Measurements from ENCODE around the gene POU2F2. TPM values are rescaled to one million over a fixed set of nuclear protein-coding genes. Genes with fewer than 3 reads are reported as not detected.

The POU2F2 gene
- total RNA-seq, 1 experiment from 2014 or later, result 61.9 TPM

GRCh38 chr19:42125536-42125935 lies 6.7 kb downstream of the POU2F2 start:
- DNase-seq, result no peak
- H3K4me2 ChIP-seq (ENCODE audit: low read depth, low read length, poor library complexity, severe bottlenecking), result no peak overlapping the region
- no peak overlapping the region for H2AFZ ChIP-seq (ENCODE audit: low read length)

DNA sequence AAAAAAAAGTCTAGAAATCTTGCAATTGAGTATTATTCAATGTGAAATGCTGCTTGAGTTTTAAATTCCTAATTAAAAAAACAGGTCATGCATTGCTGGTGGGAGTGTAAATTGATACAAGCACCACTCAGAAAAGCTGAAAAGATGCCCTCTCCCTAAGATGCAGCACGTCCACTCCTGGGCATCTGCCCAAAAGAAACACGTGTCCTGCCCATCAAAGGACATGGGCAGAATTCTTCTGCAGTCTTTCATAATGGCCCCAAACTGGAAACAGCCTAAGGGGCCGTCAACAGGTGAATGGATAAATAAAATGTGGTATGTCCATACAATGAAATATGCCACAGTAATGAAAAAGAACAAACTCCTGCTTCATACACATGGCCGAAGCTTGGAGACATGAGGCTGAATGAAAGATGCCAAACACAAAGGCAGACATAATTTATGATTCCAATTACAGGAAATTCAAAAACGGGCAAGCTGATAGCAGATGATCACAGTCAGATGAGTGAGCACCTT lies 7.8 kb downstream of the POU2F2 start:
- peaks cover 46% of the 10 kb centered on the region for H3K79me2 ChIP-seq (ENCODE audit: low read length)
- no peak for DNase-seq
- no peaks in the 10 kb centered on the region for H3K9me3 ChIP-seq (ENCODE audit: low read length)
- peaks cover 99% of the 10 kb centered on the region for H3K4me1 ChIP-seq (ENCODE audit: low read length)
- H3K9me2 ChIP-seq (replicated peaks; ENCODE audit: insufficient read depth, low read length), result no peaks in the 10 kb centered on the region
- peaks cover 40% of the 10 kb centered on the region for H3K36me3 ChIP-seq (ENCODE audit: insufficient read depth, low read length)
- peak overlapping the region; percentile 76 for H3K4me2 ChIP-seq (ENCODE audit: low read depth, low read length, poor library complexity, severe bottlenecking)
- 0 out of 2 replicates have a peak overlapping the region, but pooled peaks have one; percentile 60 for H3K4me3 ChIP-seq (ENCODE audit: low read length)
- peak overlapping the region; percentile 100 for H3K27ac ChIP-seq (ENCODE audit: low read length)
- no peak overlapping the region for H2AFZ ChIP-seq (ENCODE audit: low read length)
- H3K27me3 ChIP-seq (ENCODE audit: low read length), result no peaks in the 10 kb centered on the region
- 0 out of 2 replicates have a peak overlapping the region, but pooled peaks have one; percentile 31 for H3K9ac ChIP-seq (ENCODE audit: low read length)
- H4K20me1 ChIP-seq (ENCODE audit: insufficient read depth, low read depth, low read length), result no peaks in the 10 kb centered on the region

More at GRCh38 chr19:42125536-42125935, 6.7 kb downstream of the POU2F2 start:
- Histone ChIP-seq H3K36me3 (ENCODE audit: insufficient read depth, low read length) (peaks cover 40% of the 10 kb centered on the region), H4K20me1 (ENCODE audit: insufficient read depth, low read depth, low read length) (no peaks in the 10 kb centered on the region), H3K9me3 (ENCODE audit: low read length) (no peaks in the 10 kb centered on the region), H3K4me3 (ENCODE audit: low read length) (no peak overlapping the region; the same call in 1 of the 2 replicates), H3K9me2 (replicated peaks; ENCODE audit: insufficient read depth, low read length) (no peaks in the 10 kb centered on the region), H3K79me2 (ENCODE audit: low read length) (peaks cover 50% of the 10 kb centered on the region), H3K4me1 (ENCODE audit: low read length) (peaks cover 96% of the 10 kb centered on the region), H3K9ac (ENCODE audit: low read length) (no peak overlapping the region), H3K27ac (ENCODE audit: low read length) (peak overlapping the region; percentile 100), H3K27me3 (ENCODE audit: low read length) (no peaks in the 10 kb centered on the region)

- Histone ChIP-seq H3K4me2 (ENCODE audit: low read depth, low read length, poor library complexity, severe bottlenecking) (peak overlapping the region; percentile 76), H3K4me3 (ENCODE audit: low read length) (peak overlapping the region; percentile 60; the same call in 1 of the 2 replicates), H3K4me1 (ENCODE audit: low read length) (peaks cover 100% of the 10 kb centered on the region), H3K27ac (ENCODE audit: low read length) (peak overlapping the region; percentile 100), H3K79me2 (ENCODE audit: low read length) (peaks cover 41% of the 10 kb centered on the region), H2AFZ (ENCODE audit: low read length) (no peak overlapping the region), H3K9me3 (ENCODE audit: low read length) (no peaks in the 10 kb centered on the region), H4K20me1 (ENCODE audit: insufficient read depth, low read depth, low read length) (no peaks in the 10 kb centered on the region), H3K9me2 (replicated peaks; ENCODE audit: insufficient read depth, low read length) (no peaks in the 10 kb centered on the region), H3K9ac (ENCODE audit: low read length) (peak overlapping the region; percentile 92), H3K36me3 (ENCODE audit: insufficient read depth, low read length) (peaks cover 44% of the 10 kb centered on the region), H3K27me3 (ENCODE audit: low read length) (no peaks in the 10 kb centered on the region)
- no peak for DNase-seq
These were observed 8.5 kb downstream of the POU2F2 start for GRCh38 chr19:42123765-42124164.

DNA sequence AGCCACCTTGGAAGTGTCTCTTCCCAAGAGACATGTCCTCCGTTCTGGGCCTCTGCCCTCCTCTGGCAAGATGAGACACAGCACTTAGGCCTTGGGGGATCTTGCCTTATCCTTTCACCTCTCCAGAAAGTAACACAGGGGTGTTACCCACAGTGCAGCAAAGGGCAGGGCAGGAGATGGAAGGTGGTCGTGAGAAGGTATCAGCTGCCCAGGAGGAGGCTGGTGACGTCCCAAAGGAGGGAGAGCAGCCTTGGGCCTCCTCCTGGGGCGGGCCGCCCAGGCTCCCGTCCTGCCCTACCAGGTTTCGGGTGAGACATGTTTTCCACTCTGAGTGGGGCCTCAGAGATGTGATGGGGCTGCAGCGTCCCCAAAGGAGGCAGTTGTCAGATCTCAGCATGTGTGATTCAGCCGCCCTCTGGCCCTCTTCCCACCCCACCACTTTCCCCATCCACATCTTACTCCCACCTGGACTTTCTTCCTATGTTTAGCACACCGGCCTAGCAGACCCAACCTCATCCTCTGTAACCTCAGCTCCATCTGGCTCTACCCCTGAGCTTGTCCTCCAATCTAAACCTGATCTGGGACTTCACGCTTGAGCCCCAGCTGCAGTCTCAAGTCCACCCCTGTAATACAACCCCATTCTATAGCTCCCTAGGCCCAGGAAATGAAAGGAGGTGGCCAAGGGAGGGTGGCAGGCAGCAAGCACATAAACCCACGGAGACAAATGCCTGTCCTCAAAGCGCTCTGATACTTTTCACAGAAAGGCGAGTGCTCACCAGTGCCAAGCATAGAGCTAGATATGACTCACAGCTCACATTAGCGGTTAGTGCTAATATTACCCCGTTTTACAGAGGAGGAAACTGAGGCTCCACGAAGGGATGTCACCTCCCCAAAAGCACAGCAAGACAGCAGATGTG lies 9.3 kb downstream of the POU2F2 start:
- H3K9me2 ChIP-seq (replicated peaks; ENCODE audit: insufficient read depth, low read length), result no peaks in the 10 kb centered on the region
- no peak overlapping the region for H2AFZ ChIP-seq (ENCODE audit: low read length)
- peak overlapping the region; percentile 92 for H3K9ac ChIP-seq (ENCODE audit: low read length)
- peak; percentile 90 for DNase-seq
- H3K4me1 ChIP-seq (ENCODE audit: low read length), result peaks cover 100% of the 10 kb centered on the region
- peak overlapping the region; percentile 60 for H3K4me3 ChIP-seq (ENCODE audit: low read length)
- H3K4me2 ChIP-seq (ENCODE audit: low read depth, low read length, poor library complexity, severe bottlenecking), result peak overlapping the region; percentile 76
- H3K27me3 ChIP-seq (ENCODE audit: low read length), result no peaks in the 10 kb centered on the region
- H3K9me3 ChIP-seq (ENCODE audit: low read length), result no peaks in the 10 kb centered on the region
- H3K79me2 ChIP-seq (ENCODE audit: low read length), result peaks cover 33% of the 10 kb centered on the region
- H3K27ac ChIP-seq (ENCODE audit: low read length), result peak overlapping the region; percentile 100
- peaks cover 45% of the 10 kb centered on the region for H3K36me3 ChIP-seq (ENCODE audit: insufficient read depth, low read length)
- H4K20me1 ChIP-seq (ENCODE audit: insufficient read depth, low read depth, low read length), result no peaks in the 10 kb centered on the region

DNA sequence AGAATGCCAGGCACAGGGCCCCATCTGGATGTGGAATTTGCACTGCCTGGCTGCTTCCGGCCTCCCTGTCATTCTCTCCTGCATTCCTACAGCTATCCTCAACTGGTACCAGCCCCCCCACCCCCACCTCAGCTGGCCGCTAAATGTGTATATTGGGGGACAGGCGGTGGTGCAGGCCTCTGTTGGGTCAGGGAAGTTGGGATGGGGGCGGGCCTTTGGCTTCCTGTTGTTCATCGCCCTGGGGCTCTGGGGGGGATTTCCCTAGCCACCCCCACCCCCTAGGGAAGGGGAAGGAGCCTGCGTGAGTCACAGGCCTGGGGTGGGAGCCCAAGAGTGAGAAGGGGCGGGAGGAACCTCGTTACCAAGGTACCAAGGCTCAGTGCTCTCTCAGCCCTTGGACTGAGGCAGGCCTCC lies 10.6 kb downstream of the POU2F2 start:
- Histone ChIP-seq H3K9ac (ENCODE audit: low read length) (peak overlapping the region; percentile 92), H4K20me1 (ENCODE audit: insufficient read depth, low read depth, low read length) (no peaks in the 10 kb centered on the region), H3K4me3 (ENCODE audit: low read length) (peak overlapping the region; percentile 60), H3K9me2 (replicated peaks; ENCODE audit: insufficient read depth, low read length) (no peaks in the 10 kb centered on the region), H3K79me2 (ENCODE audit: low read length) (peaks cover 20% of the 10 kb centered on the region), H2AFZ (ENCODE audit: low read length) (no peak overlapping the region), H3K27ac (ENCODE audit: low read length) (peak overlapping the region; percentile 100), H3K27me3 (ENCODE audit: low read length) (no peaks in the 10 kb centered on the region), H3K36me3 (ENCODE audit: insufficient read depth, low read length) (peaks cover 35% of the 10 kb centered on the region), H3K9me3 (ENCODE audit: low read length) (no peaks in the 10 kb centered on the region), H3K4me2 (ENCODE audit: low read depth, low read length, poor library complexity, severe bottlenecking) (peak overlapping the region; percentile 76), H3K4me1 (ENCODE audit: low read length) (peaks cover 100% of the 10 kb centered on the region)
- DNase-seq, result peak; percentile 92

- H3K9ac ChIP-seq (ENCODE audit: low read length), result peak overlapping the region; percentile 92
- no peaks in the 10 kb centered on the region for H3K9me3 ChIP-seq (ENCODE audit: low read length)
- peak overlapping the region; percentile 100 for H3K27ac ChIP-seq (ENCODE audit: low read length)
- H3K4me1 ChIP-seq (ENCODE audit: low read length), result peaks cover 100% of the 10 kb centered on the region
- no peaks in the 10 kb centered on the region for H4K20me1 ChIP-seq (ENCODE audit: insufficient read depth, low read depth, low read length)
- peak; percentile 89 for DNase-seq
- H2AFZ ChIP-seq (ENCODE audit: low read length), result no peak overlapping the region
- peak overlapping the region; percentile 60 for H3K4me3 ChIP-seq (ENCODE audit: low read length)
- peak overlapping the region; percentile 76 for H3K4me2 ChIP-seq (ENCODE audit: low read depth, low read length, poor library complexity, severe bottlenecking)
- no peaks in the 10 kb centered on the region for H3K9me2 ChIP-seq (replicated peaks; ENCODE audit: insufficient read depth, low read length)
- H3K27me3 ChIP-seq (ENCODE audit: low read length), result no peaks in the 10 kb centered on the region
- peaks cover 15% of the 10 kb centered on the region for H3K79me2 ChIP-seq (ENCODE audit: low read length)
- peaks cover 33% of the 10 kb centered on the region for H3K36me3 ChIP-seq (ENCODE audit: insufficient read depth, low read length)
These were observed 11.1 kb downstream of the POU2F2 start for GRCh38 chr19:42121036-42121621.

- peak overlapping the region; percentile 76 for H3K4me2 ChIP-seq (ENCODE audit: low read depth, low read length, poor library complexity, severe bottlenecking)
- H2AFZ ChIP-seq (ENCODE audit: low read length), result no peak overlapping the region
- H3K27me3 ChIP-seq (ENCODE audit: low read length), result no peaks in the 10 kb centered on the region
- no peaks in the 10 kb centered on the region for H3K9me3 ChIP-seq (ENCODE audit: low read length)
- peaks cover 8% of the 10 kb centered on the region for H3K79me2 ChIP-seq (ENCODE audit: low read length)
- H3K36me3 ChIP-seq (ENCODE audit: insufficient read depth, low read length), result peaks cover 27% of the 10 kb centered on the region
- H3K4me3 ChIP-seq (ENCODE audit: low read length), result peak overlapping the region; percentile 60; the same call in 1 of the 2 replicates
- no peaks in the 10 kb centered on the region for H3K9me2 ChIP-seq (replicated peaks; ENCODE audit: insufficient read depth, low read length)
- peak; percentile 94 for DNase-seq
- peak overlapping the region; percentile 92 for H3K9ac ChIP-seq (ENCODE audit: low read length)
- H4K20me1 ChIP-seq (ENCODE audit: insufficient read depth, low read depth, low read length), result no peaks in the 10 kb centered on the region
- H3K27ac ChIP-seq (ENCODE audit: low read length), result peak overlapping the region; percentile 100
- H3K4me1 ChIP-seq (ENCODE audit: low read length), result peaks cover 100% of the 10 kb centered on the region
These were observed 11.8 kb downstream of the POU2F2 start for GRCh38 chr19:42120276-42120980.

Measured in Karpas-422 (cell line).